Measurements from ENCODE around the gene POLR2E. TPM values are rescaled to one million over a fixed set of nuclear protein-coding genes. Genes with fewer than 3 reads are reported as not detected.
A peak's percentile ranks its signal among the peaks of the same experiment; 100 is the strongest.

The POLR2E gene
- polyA plus RNA-seq, 3 donors from 2014 or later = 182 to 288 (median 237) TPM

DNA sequence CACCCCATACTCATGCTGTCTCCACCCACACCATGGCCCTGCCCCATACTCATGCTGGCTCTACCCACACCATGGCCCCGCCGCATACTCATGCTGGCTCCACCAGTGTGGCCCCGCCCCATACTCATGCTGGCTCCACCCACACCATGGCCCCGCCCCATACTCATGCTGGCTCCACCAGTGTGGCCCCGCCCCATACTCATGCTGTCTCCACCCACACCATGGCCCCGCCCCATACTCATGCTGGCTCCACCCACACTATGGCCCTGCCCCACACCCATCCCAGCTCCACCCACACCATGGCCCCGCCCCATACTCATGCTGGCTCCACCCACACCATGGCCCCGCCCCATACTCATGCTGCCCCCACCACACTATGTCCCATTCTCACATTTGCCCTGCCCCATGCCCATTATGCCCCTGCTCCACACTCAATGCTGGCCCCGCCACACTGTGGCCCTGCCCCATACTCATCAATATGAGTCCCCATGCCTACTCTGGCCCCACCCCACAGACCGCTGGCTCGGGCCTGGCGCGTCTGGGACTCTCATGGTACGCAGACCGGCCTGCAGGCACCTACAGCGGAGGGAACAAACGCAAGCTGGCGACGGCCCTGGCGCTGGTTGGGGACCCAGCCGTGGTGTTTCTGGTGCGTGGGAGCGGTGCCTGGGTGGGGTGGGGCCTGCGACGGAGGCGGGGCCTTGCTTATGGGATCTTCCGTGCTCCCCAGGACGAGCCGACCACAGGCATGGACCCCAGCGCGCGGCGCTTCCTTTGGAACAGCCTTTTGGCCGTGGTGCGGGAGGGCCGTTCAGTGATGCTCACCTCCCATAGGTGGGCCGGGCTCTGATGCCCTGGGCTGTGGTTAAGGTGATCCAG is 31.9 kb downstream of the POLR2E start:
- H3K27ac Mint-ChIP-seq = peak overlapping the region in 4 of 6 donors; percentile 64 to 87 (median 76)
- DNase-seq = peak; percentile 65 to 72 (median 66)
- H3K9me3 Mint-ChIP-seq = no peaks in the 10 kb centered on the region
- peaks cover 0 to 11% (median 5%) of the 10 kb centered on the region in 3 donors for H3K27me3 Mint-ChIP-seq (ENCODE audit: low read depth in 3 of 3)
- H3K4me3 Mint-ChIP-seq = no peak overlapping the region
- H3K36me3 Mint-ChIP-seq = peaks cover 0 to under 1% (median 0%) of the 10 kb centered on the region in 3 donors
- peaks cover 13 to 20% of the 10 kb centered on the region in 2 donors for H3K4me1 Mint-ChIP-seq

DNA sequence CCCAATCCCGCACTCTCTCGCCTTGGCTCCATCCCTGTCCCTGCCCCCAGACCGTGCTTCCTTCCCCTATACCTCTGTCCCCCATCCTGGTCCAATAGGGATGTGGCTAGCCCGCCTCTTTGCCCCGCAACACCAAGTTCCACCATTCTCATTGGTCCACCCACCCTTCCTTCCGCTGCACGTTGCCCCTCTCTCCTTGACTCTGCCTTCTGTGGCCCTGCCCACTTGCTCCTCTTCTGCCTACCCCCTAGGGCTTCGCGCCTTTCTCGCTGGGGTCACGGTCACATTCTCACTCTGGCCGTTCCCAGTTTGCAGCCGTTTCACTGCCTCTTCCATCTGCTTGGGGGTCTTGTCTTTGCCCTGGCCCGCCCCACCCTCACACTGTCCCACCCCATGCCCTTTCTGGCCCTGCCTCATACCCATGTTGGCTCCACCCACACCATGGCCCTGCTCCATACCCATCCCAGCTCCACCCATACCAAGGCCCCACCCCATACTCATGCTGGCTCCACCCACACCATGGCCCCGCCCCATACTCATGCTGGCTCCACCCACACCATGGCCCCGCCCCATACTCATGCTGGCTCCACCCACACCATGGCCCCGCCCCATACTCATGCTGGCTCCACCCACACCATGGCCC is 32.7 kb downstream of the POLR2E start:
- no peak overlapping the region for H3K4me3 Mint-ChIP-seq
- peaks cover 21 to 24% of the 10 kb centered on the region in 2 donors for H3K4me1 Mint-ChIP-seq
- peaks cover 0 to under 1% (median under 1%) of the 10 kb centered on the region in 6 donors for H3K9me3 Mint-ChIP-seq
- peaks cover 0 to 4% (median 2%) of the 10 kb centered on the region in 3 donors for H3K27me3 Mint-ChIP-seq (ENCODE audit: low read depth in 3 of 3)
- H3K27ac Mint-ChIP-seq = no peak overlapping the region
- H3K36me3 Mint-ChIP-seq = peaks cover 1 to 7% (median 5%) of the 10 kb centered on the region in 3 donors
- no peak for DNase-seq

DNA sequence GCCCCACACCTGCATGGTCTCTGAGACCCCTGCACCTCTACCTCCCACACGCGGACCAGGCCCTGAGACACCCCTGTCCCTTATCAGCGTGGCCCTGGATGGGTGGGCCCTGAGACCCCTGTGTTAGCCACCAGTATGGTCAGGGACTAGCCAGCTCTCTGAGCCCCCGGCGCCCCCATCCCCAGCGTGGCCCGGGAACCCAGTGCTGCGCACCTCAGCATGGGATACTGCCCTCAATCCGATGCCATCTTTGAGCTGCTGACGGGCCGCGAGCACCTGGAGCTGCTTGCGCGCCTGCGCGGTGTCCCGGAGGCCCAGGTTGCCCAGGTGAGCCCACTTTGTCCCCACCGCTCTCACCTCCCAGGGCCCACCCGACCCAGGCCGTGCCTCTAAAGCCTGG is 33.2 kb downstream of the POLR2E start:
- no peak overlapping the region for H3K4me3 Mint-ChIP-seq
- no peak overlapping the region for H3K27ac Mint-ChIP-seq
- H3K4me1 Mint-ChIP-seq = peaks cover 26 to 29% of the 10 kb centered on the region in 2 donors
- H3K9me3 Mint-ChIP-seq = peaks cover 0 to 5% (median 3%) of the 10 kb centered on the region in 6 donors
- H3K27me3 Mint-ChIP-seq (ENCODE audit: low read depth in 3 of 3) = peaks cover 0 to 4% (median 2%) of the 10 kb centered on the region in 3 donors
- DNase-seq = no peak
- H3K36me3 Mint-ChIP-seq = peaks cover 4 to 11% (median 9%) of the 10 kb centered on the region in 3 donors

DNA sequence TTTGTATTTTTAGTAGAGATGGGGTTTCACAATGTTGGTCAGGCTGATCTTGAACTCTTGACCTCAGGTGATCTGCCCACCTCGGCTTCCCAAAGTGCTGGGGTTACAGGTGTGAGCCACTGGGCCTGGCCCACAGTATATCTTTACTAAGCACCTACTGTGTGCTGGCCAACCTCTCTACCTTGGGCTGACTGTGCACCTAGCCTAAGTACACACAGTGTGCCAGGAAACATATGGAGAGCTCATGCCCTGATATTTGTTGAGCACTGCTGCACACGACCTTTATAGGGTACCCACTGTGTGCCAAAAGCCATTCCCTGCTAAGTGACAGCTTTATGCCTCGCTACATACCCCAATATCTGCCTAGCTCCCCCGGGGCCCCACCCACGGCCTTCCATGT is 34.5 kb downstream of the POLR2E start:
- H3K27me3 Mint-ChIP-seq (ENCODE audit: low read depth in 3 of 3) = peaks cover 0 to 4% (median 3%) of the 10 kb centered on the region in 3 donors
- H3K36me3 Mint-ChIP-seq = peaks cover 9 to 18% (median 10%) of the 10 kb centered on the region in 3 donors
- no peak for DNase-seq
- peaks cover 0 to 6% (median 3%) of the 10 kb centered on the region in 6 donors for H3K9me3 Mint-ChIP-seq
- H3K4me3 Mint-ChIP-seq = no peak overlapping the region
- peaks cover 24 to 27% of the 10 kb centered on the region in 2 donors for H3K4me1 Mint-ChIP-seq
- H3K27ac Mint-ChIP-seq = no peak overlapping the region

DNA sequence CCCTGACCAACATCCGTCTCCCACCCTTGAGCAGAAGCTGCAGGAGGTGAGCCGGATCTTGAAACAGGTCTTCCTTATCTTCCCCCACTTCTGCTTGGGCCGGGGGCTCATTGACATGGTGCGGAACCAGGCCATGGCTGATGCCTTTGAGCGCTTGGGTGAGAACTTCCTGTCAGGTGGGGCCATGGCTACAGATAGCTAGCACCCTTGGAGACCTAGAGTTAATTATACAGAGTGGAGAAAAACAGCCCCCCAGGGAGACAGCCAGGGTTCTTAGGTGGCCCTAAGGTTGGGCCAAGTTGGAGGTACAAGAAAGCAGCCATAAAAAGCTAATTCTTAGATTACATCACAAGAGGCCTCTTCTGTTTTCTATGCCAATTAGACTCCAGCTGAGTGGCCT is 37.1 kb downstream of the POLR2E start:
- peak overlapping the region in 5 of 6 donors; percentile 19 to 67 (median 48) for H3K27ac Mint-ChIP-seq
- H3K4me1 Mint-ChIP-seq = peaks cover 14% of the 10 kb centered on the region in 2 donors
- H3K4me3 Mint-ChIP-seq = no peak overlapping the region
- no peak for DNase-seq
- H3K9me3 Mint-ChIP-seq = peaks cover 0 to 6% (median 3%) of the 10 kb centered on the region in 6 donors
- H3K27me3 Mint-ChIP-seq (ENCODE audit: low read depth in 3 of 3) = peaks cover 0 to 4% (median 2%) of the 10 kb centered on the region in 3 donors
- peaks cover 9 to 18% (median 10%) of the 10 kb centered on the region in 3 donors for H3K36me3 Mint-ChIP-seq

DNA sequence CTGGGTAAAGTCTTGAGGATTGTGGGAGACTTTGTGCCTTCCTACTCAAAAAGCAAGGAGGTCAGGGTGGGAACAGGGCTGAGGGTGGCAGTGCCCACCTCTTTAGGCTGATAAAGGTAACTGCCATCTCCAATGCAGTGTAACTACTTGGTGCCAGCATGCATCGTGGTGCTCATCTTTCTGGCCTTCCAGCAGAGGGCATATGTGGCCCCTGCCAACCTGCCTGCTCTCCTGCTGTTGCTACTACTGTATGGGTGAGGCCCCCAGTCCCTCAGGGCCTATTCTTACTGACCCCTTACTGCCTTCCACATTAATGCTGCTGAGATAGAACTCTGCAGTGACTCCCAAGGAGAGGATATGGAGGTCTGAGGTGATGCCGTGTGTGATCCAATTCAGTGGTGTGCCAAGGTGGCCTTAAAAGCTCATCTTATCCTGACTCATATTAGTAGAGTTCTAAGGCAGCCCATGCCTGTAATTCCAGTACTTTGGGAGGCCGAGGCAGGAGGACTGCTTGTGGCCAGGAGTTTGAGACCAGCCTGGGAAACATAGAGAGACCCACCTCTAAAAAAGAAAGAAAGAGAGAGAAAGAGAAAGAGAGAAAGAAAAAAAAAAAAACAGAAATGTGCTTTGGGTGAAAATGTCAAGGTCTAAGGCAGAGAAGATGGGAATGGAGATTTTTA is 37.9 kb downstream of the POLR2E start:
- peaks cover 0 to 6% (median 3%) of the 10 kb centered on the region in 6 donors for H3K9me3 Mint-ChIP-seq
- peaks cover 14% of the 10 kb centered on the region in 2 donors for H3K4me1 Mint-ChIP-seq
- peaks cover 9 to 18% (median 10%) of the 10 kb centered on the region in 3 donors for H3K36me3 Mint-ChIP-seq
- H3K27ac Mint-ChIP-seq = peak overlapping the region in 4 of 6 donors; percentile 41 to 78 (median 67)
- peaks cover 0 to 2% (median 1%) of the 10 kb centered on the region in 3 donors for H3K27me3 Mint-ChIP-seq (ENCODE audit: low read depth in 3 of 3)
- H3K4me3 Mint-ChIP-seq = no peak overlapping the region
- DNase-seq = peak in 2 of 3 donors; percentile 47 to 58

DNA sequence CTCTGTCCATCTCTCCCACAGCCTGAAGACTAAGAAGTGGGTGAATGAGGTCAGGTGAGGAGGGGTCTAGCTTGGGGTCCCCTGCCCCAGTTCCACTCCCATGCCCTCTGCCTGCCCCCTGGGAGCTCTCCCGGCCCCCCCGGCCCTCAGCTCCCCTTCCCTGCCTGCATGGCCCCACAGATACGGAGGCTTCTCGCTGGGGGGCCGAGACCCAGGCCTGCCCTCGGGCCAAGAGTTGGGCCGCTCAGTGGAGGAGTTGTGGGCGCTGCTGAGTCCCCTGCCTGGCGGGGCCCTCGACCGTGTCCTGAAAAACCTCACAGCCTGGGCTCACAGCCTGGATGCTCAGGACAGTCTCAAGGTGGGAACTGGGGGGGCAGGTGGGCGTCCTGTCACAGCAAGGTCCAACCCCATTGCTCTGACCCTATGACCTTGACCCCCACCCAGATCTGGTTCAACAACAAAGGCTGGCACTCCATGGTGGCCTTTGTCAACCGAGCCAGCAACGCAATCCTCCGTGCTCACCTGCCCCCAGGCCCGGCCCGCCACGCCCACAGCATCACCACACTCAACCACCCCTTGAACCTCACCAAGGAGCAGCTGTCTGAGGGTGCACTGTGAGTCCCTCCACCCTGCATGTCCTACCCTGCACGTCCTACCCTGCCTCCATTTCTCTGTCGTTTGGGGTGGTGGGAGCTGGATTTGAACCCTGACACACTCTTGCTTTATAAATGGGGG is 39.1 kb downstream of the POLR2E start:
- Mint-ChIP-seq H3K27me3 (ENCODE audit: low read depth in 3 of 3) (peaks cover 0 to 2% (median 1%) of the 10 kb centered on the region in 3 donors), H3K4me1 (peaks cover 14% of the 10 kb centered on the region in 2 donors), H3K27ac (no peak overlapping the region), H3K36me3 (peaks cover 9 to 18% (median 10%) of the 10 kb centered on the region in 3 donors), H3K9me3 (peaks cover 0 to 6% (median 3%) of the 10 kb centered on the region in 6 donors), H3K4me3 (no peak overlapping the region)
- DNase-seq = no peak

DNA sequence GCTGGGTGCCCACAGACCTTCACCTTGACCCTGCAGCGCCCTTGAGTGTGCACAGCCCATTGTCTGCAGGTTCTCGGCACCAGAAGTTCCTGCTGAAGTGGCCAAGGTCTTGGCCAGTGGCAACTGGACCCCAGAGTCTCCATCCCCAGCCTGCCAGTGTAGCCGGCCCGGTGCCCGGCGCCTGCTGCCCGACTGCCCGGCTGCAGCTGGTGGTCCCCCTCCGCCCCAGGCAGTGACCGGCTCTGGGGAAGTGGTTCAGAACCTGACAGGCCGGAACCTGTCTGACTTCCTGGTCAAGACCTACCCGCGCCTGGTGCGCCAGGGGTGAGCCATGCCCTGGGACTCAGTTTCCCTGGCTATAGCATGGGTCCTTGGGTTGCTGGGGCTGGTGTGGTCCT is 40.1 kb downstream of the POLR2E start:
- Mint-ChIP-seq H3K4me1 (peaks cover 14% of the 10 kb centered on the region in 2 donors), H3K4me3 (no peak overlapping the region), H3K27me3 (ENCODE audit: low read depth in 3 of 3) (peaks cover 0 to 2% (median 1%) of the 10 kb centered on the region in 3 donors), H3K9me3 (peaks cover 0 to 6% (median 3%) of the 10 kb centered on the region in 6 donors), H3K36me3 (peaks cover 9 to 18% (median 10%) of the 10 kb centered on the region in 3 donors), H3K27ac (no peak overlapping the region)
- no peak for DNase-seq

DNA sequence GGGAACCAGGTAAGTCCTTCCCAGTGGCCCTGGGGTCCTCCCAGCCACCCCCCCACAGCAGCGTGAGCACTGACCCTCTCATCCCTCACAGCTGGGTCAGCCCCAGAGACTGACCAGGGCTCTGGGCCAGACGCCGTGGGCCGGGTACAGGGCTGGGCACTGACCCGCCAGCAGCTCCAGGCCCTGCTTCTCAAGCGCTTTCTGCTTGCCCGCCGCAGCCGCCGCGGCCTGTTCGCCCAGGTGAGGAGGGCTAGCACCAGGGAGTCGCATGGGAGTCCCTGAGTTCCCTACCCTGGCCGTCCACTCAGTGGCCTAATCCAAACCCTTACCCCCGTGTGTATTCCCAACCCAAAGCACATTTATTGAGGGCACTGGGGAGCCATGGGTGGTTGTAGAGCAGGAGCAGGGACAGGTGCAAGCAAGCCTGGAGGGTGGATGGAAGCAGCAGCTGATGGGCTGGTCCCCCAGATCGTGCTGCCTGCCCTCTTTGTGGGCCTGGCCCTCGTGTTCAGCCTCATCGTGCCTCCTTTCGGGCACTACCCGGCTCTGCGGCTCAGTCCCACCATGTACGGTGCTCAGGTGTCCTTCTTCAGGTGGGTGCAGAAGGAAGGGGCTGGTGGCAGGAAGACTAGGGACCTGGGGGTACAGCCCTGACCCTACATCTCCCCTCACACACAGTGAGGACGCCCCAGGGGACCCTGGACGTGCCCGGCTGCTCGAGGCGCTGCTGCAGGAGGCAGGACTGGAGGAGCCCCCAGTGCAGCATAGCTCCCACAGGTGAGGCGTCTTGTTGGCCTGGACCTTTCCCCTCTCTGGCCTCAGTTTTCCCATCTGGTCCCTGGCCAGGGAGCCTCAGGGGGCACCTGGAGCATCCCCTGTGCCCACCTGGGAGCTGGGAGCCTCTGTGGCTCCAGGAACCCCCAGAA is 40.8 kb downstream of the POLR2E start:
- H3K27me3 Mint-ChIP-seq (ENCODE audit: low read depth in 3 of 3) = peaks cover 0 to 2% (median 1%) of the 10 kb centered on the region in 3 donors
- peaks cover 14% of the 10 kb centered on the region in 2 donors for H3K4me1 Mint-ChIP-seq
- H3K36me3 Mint-ChIP-seq = peaks cover 9 to 18% (median 10%) of the 10 kb centered on the region in 3 donors
- peak overlapping the region in 1 of 6 donors; percentile 50 for H3K27ac Mint-ChIP-seq
- H3K9me3 Mint-ChIP-seq = peaks cover 0 to 6% (median 3%) of the 10 kb centered on the region in 6 donors
- H3K4me3 Mint-ChIP-seq = no peak overlapping the region
- no peak for DNase-seq

DNA sequence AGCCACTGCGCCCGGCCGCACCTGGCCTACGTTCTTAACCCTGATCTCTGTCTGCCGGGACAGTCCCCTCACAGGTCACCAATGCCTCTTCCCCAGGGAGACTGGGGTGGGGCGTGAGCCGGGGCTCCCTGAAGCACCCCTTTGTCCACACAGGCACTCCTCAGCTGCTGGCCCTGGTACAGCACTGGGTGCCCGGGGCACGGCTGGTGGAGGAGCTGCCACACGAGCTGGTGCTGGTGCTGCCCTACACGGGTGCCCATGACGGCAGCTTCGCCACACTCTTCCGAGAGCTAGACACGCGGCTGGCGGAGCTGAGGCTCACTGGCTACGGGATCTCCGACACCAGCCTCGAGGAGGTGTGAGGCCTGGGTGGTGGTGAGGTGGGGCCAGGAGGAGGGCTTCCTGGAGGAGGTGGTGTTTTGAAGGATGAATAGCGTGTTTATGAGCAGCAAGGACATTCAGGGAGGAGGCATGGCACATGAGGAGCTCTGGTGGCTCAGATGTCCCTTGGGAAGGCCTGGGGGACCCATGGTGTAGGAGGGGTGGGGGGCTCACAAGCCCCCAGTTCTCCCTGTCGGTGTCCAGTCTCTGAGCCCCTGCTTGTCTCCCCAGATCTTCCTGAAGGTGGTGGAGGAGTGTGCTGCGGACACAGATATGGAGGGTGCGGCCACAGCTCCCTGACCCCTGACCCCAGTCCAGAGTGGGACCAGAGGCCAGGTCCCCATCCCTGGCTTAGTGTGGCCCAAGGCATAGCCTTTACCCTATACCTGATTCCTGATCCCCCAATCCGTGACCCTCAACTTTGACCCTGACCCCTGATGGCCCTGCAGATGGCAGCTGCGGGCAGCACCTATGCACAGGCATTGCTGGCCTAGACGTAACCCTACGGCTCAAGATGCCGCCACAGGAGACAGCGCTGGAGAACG is 41.7 kb downstream of the POLR2E start:
- DNase-seq = no peak
- peaks cover 14% of the 10 kb centered on the region in 2 donors for H3K4me1 Mint-ChIP-seq
- peaks cover 0 to 2% (median 1%) of the 10 kb centered on the region in 3 donors for H3K27me3 Mint-ChIP-seq (ENCODE audit: low read depth in 3 of 3)
- H3K9me3 Mint-ChIP-seq = peaks cover 0 to 6% (median 3%) of the 10 kb centered on the region in 6 donors
- no peak overlapping the region for H3K4me3 Mint-ChIP-seq
- peak overlapping the region in 1 of 6 donors; percentile 40 for H3K27ac Mint-ChIP-seq
- peaks cover 9 to 18% (median 10%) of the 10 kb centered on the region in 3 donors for H3K36me3 Mint-ChIP-seq

DNA sequence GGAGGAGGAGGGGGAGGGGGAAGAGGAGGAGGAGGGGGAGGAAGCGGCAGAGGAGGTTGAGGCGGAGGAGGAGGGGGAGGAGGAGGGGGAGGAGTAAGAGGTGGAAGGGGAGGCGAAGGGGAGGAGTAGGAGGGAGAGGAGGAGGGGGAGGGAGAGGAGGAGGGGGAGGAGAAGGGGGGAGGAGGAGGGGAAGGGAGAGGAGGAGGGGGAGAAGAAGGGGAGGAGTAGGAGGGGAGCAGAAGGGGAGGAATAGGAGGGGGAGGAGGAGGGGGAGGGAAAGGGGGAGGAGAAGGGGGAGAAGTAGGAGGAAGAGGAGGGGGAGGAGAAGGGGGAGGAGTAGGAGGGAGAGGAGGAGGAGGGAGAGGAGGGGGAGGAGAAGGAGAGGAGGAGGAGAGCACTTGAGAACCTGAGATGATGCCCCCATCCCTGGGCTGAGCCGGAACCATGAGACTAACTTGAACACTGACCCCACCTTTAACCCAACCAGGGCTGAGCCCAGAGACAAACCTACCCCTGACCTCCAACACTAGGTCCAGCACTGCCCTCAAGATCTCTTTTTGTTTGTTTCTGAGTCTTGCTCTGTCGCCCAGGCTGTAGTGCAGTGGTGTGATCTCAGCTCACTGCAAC is 42.7 kb downstream of the POLR2E start:
- peak overlapping the region in 2 of 6 donors; percentile 69 to 70 for H3K27ac Mint-ChIP-seq
- H3K4me3 Mint-ChIP-seq = no peak overlapping the region
- H3K9me3 Mint-ChIP-seq = peaks cover 0 to 5% (median 3%) of the 10 kb centered on the region in 6 donors
- H3K4me1 Mint-ChIP-seq = peaks cover 6 to 7% of the 10 kb centered on the region in 2 donors
- H3K36me3 Mint-ChIP-seq = peaks cover 4 to 11% (median 9%) of the 10 kb centered on the region in 3 donors
- H3K27me3 Mint-ChIP-seq (ENCODE audit: low read depth in 3 of 3) = peaks cover 0 to 2% (median 1%) of the 10 kb centered on the region in 3 donors
- no peak for DNase-seq

Measured in immature natural killer cell (primary cell).